Glomerular visceral epithelial cell (primary cell): ENCODE results near the gene TMEM131.
"Not testable (repeated sequence)": the region's sequence is repeated elsewhere in the genome, so short reads cannot be mapped to it uniquely, and the experiment has no call there.

Source experiments
- DNase-seq: peaks from one replicate; pipeline ENCODE4 v3.0.0-alpha.2; 2016; ENCODE audit errors: extremely low spot score

The TMEM131 gene

DNA sequence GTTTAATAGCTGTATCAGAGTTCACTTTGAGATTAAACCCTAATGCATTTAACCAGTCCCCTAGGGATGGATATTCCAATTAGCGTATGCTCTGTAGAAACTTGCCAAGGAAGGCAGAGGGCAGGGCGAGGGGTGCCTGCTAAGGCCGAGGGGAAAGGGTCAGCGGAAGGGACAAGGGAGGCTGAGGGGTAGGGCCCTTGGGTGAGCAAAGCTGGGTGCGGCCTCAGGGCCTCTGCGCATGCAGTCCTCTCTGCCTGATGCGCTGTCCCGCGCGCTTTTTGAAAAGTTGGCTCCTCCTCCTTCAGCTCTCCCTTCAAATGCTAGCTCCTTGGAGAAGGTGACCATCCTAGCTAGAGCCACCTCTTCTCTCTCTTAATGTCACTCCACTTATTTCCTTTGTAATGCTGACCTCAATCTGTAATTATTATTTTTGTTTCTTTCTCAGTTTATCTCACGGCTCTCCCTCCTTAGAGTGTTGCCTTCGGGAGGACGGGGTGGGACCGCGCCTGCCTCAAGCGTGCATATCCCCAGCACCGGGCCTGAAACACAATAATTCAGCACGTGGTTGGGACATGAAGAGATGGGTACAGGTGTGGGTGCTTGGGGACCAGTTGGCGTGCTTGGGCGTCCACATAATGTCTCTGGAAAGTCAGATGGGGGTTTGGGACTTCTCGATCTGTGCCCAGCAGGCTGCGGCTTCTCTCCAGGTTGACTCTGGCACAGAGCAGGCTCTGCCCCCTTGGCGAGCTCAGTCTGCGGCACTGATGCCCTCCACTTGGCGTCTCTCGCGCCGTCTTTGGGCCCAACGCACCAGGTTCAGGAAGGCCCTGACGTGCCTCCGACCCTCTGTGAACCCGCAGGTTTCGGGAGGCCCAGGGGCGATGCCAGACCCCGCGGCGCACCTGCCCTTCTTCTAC, 272.3 kb downstream of the TMEM131 start:
- DNase-seq: no peak

DNA sequence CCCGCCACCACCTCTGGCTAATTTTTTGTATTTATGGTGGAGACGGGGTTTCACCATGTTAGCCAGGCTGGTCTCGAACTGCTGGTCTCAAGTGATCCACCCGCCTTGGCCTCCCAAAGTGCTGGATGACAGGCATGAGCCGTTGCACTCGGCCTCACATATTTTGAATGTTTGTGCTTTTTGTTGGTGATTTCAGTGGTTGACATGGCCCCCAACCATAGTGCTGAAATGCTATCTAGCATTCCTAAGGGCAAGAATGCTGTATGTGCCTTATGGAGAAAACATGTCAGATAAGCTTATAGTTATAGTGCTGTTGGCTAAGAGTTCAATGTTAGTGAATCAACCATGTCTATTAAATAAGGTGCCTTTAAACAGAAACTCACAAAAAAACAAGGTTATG, 273.5 kb downstream of the TMEM131 start:
- no peak for DNase-seq

DNA sequence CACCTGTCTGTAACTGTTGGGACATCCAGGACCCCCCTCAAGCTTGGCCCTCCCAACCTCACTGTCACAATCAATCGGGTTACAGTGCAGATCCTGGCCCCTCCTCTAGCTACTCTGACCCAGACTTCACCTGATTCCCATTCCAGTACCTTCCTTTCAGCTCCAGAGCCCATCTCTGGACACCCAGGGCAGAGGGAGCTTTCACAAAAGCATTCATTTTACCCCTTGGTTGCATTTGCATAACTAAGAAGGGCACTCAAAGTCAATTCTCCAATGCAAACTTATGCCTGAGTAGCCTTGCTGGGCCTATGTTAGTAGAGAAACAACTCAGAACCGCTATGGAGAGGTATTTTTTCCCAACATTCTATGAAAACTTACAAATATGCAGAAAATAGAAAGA, 275.0 kb downstream of the TMEM131 start:
- DNase-seq: no peak

DNA sequence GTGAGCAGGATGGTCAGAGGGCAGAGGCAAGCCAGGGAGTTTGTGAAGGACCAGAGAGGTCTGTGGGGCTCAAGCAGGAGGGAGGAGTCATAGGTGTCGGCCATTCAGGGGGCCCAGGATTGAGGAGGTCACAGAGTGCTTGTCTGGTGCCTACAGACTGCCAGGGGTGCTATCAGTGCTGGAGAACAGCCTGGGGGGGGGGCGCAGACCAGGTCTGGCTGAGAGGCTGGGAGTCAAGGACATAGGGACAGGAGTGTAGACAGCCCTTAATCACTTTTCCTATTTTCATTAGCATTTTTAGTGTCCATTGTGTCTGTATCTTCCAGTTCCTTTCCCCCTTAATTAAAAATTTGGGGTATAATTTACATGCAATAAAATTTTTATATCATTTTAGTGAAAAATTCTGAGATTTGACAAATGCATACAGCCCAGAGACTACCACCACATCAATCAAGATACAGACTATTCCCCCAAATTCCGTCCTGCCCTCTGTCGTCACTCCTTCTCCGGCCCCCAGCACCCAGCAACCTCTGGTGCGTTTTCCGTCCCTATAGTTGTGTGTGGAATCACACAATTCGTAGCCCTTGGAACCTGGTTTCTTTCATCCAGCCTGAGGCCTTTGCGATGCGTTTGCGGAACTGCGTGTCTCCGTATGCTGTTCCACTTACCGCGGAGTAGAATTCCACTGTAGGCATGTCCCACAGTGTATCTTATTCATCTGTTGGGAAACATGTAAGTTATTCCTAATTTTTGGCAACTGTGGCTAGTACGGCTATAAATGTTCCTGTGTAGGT, 276.2 kb downstream of the TMEM131 start:
- no peak for DNase-seq

DNA sequence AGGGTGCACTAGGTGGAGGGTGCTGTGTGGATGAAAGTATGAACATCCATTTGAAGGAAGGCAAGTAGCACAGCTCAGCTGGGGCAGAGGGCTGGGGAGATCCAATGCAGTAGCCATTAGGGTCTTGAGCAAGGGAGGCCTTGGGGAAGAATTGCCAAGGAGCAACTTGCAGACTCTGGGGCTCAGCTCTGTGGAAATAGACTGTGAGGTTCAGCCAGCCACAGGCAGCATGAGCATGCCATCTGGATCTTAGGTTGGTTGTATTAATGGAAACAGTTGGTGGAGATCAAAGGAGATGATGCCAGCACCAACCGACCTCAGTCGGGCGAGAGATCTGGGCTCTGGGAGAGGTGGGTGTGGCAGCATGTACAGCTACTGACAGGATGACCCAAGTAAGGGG, 276.8 kb downstream of the TMEM131 start:
- no peak for DNase-seq

DNA sequence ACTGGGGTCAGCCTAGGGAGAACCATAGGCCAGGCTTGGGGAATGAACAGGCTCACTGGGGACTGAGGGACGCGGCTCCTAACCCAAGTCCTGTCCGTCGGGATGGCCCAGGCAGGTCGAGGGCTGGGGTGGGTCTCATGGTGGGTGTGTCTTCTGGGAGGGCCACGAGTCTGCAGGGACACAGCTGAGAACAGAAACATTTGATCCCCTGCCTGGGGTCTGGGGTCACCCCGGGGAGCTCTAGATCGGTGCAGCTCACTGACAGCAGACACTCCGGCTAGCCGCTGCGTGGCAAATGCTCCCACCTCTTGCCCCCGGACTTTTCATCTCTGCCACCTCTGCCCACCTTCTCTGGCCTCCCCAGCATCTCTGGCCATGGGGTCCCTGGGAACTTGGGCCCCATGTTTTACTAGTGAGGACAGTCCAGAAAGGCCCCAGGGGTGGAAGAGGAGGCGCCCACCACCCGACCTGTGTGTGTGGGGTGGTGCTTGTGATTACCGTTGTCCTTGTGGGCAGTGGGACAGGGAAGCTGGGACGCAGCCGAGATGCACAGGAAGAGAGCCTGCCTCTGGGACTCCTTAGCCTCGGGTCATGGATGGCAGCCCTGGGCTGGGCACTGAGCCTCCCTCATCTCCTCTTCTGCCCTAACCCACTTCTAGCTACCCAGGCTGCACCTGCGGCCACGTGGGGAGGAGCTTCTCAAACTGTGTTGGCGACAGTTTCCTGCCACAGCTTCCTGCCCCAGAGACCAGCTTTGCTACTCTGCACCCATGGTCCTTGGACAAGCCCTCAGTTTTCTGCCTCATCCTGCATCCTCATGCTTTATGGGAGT, 277.5 kb downstream of the TMEM131 start:
- no peak for DNase-seq

DNA sequence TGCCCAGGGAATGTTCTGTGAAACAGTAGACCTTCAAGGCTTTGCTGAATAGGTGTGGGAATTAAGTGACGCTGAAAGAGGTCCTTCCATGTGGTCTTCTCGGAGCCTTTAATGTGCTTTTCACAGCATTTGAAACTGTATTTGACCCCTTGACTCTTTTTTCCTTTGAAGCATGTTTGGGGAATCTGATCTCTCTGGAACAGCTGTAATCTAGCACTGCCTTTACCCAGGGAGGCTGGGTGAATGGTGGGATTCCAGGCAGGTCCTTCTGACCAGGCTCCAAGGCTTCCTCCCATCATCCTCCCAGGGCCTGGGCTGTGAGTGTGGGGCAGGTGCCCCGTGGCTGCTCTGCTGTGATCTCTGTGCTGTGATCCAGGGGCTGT, 278.1 kb downstream of the TMEM131 start:
- no peak for DNase-seq

DNA sequence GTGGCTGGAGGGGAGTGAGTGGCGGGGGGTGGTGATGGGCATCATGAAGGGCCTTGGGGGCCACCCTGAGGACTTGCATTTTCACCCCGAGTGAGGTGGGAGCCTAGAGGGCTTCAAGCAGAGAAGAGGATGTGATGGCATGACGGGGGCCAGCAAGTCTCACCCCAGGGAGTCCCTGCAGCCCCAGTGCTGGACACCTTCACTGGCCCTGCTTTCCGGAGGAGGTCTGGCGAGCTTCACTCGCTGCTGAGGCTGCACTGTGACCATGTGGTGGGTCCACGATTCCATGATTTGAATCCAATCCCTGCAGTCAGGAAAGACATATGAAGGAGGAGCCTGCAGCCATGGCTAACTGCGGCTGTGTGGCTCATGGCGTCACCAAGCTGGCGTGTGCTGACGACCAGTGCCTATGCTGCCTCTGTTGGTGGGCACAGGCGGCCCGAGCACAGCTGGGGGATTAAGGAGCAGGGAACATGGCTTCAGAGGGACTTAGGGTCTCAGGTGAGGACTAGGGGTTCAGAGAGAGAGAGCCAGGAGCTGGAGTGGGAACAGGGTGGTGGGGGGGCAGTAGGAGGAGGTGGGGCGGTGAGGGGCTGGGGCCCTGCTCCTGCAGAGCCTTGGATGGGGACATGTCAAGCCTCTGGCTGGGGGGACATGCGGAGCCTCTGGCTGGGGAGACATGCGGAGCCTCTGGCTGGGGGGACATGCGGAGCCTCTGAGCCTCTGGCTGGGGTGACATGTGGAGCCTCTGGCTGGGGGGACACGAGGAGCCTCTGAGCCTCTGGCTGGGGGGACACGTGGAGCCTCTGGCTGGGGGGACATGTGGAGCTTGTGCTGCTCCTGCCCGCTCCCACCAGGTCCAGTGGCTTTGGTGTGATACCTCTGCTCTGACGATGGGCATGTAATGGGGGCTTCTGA, 278.8 kb downstream of the TMEM131 start:
- DNase-seq: no peak

DNA sequence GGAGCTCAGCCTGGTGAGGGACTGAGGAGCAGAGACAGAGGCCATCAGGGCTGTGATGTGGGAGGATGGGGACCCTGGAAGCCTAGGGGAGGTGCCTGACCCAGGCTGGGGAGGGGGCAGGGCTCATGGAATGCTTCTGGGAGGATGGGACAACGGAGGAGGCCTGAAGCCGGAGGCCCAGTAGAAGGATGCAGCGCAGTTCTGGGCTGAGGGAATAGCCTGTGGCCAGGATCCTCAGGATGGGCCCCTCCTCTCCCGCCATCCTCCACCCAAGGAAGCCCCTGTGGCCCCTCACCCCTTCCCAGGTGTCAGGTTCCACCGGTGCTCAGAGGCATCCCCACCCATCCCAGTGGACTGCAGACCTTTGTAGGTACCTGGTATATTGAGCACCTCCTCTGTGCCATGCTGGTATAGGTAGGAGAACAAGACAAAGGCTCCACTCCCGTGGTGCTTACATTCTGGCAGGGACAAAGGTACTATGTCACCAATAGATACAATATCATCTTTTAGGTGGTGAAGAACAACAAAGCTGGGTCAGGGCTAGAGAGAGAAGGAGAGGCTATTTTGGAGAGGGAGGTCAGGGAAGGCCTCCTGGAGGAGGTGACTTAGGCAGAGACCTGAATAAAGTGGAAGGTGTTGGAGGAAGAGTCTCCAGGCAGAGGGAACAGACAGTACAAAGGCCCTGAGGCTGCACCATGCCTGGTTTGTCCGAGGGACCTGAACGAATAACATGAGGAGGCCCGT, 279.6 kb downstream of the TMEM131 start:
- no peak for DNase-seq

DNA sequence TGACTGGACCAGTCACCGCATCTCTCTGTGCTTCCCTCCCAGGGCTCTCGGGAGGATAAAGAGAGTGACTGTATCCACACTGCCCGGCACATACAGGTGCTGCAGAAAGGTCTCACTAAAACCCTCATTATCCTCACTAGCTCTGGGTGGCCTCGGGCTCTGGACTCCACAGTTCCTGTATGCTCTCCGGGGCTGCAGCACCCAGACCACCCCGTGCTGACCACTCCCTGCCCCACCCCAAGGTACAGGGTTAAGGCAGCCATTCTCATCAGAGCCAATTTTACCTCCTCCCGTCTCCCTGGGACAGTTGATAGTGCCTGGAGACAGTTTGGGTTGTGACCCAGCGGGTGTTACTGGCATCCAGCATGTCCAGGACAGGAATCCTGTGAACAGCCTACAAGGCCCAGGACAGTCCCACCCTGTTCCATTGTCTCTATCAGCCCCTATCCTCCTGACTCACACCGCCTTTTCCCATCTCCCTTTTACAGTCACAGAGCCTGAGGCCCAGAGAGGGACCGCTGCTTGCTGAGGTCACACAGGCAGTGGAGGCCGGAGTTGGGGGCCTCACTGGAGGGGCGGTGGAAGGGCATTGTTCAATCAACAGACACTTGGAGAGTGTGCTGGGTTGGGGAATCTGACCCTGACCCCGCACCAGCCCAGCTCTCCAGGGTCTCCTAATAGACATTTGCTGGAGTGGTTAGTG, 280.6 kb downstream of the TMEM131 start:
- no peak for DNase-seq

DNA sequence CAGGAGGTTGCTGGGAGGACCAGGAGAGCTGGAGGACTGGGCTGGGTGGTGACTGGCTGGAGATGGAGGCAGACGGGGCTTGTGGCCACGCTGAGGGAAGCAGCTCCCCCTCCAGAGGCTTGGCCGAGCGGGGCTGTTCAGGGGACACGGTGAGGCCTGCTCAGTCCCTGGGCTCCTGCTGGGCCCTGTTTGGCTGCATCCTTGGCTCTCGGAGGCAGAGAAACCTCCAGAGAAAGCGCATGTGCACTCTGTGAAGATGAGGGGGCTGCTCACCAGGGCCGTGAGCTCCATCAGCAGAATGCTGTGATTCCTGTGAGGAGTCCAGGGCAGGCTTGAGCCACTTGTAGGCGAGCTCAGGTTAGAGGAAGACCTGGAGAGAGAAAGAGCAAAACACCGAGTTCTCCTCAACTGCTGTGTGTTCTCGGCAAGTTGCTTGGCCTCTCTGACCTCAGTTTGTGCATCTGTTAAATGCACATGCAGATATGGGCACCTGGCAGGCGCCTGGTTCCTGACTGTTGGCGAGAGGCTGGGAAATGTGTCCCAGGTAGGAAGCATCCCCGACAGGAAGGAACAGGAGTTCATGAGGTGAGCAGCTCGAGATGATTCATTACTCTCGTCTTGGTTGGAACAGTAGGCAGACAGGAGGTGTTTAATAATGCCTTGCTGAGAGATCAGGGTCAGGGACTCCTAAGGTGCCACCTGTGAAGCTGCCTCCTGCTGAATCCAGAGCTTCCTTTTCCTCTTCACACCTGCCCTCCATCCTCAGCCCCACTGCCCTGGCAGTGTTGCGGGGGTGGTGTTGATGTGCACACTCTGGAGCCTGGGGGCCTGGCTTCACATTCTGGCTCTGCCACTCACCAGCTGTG, 281.4 kb downstream of the TMEM131 start:
- DNase-seq: no peak

DNA sequence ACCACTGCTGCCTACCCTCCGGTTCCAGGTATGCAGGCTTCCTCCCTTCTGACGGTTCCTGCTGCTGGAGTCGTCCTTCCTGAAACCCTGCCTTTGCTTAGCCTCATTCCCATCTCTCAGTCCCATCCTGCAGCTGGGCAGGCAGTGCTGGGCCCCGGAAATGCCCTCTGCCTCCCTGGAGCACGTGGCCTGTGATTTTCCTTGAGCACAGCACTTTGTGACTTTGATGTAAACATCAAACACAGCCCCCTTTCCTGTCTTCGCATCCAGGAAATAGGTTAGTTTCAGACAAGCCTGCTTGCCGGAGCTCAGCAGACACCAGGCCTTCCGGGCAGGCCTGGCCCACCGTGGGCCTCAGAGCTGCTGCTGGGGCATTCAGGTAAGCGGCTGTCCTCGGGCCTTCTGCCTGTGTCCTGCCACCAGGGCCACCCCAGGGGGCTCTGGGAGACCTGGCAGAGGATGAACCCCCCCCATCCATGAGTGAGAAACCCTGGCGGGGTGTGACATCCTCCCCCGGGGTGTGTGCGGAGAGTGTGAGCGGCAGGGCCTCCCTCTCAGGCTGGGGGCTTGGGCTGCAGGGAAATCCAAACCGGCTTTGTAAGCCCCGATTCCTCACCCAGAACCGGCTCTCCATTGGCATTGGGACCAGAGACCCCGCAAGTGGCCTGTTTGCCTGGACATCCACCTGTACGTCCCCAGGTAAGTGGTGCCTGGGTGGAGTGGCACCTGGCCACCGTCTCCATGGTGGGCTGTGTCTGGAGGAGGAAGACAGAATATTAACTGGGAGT, 282.3 kb downstream of the TMEM131 start, which contains the start of gene ZAP70:
Gene ZAP70, plus strand, starts transcription at position 281 of the 788 bp plus-strand sequence. CDS start 10,461 bp downstream, outside the sequence.
- DNase-seq: no peak

DNA sequence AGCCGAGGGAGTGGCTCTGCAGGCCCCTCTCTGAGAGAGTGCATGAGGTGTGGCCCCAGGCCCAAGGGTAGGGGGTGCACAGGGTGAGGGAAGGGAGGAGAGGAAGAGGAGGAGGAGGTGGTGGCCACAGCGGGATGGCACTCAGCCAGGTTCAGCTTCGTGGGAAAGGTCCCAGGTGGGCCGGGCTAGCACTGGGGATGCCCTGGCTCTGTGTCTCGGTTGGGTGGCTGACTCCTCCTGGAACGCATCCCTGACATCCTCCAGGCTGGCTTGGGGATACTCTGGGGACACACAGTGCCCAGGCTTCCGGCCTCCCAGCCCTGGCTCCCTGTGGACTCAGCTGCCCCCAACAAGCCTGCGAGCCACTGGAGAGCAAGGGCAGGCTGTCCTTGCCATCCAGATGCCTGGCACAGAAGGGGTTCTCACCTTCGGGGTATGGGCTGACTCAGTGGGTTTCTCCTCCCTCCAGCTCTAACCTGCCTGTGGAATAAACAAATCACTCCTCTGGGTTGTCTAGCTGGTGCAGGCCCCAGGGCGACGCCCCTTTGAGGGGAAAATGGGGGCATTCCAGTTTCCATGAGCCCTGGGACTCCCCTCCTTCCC, 283.0 kb downstream of the TMEM131 start:
- DNase-seq: no peak

DNA sequence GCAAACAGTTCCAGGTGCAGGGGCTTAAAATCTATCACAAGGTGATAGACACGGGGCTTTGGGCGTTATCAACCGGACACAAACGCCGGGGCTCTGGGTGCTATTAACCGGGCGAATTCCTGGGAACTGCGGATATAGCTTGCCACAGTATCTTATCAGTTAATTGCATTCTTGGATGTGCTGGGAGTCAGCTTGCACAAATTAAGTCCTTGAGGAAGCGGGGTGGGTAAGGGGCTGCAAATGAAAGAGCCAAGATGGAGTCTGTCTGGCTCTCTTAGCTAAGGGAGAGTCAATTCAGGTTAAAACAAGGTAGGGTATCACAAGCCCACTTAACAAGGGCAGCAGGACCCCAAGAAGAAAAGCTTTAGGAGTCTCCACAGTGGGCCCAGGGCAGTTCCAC, 283.6 kb downstream of the TMEM131 start:
- not testable (repeated sequence) for DNase-seq

DNA sequence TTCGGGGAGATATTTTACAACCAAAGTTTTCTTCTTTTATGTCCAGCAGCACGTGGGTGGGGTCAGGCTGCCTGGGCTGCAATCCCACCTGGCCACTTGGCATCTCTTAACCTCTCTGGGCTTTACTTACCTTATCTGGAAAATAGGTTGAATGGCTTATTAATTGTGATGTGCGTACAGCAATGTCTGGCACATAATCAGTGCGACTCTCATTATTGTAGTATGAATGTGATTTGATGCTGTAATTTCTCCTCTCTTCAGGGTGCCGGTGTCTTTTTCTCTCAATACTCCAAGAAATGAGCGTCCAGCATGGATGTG, 284.4 kb downstream of the TMEM131 start:
- no peak for DNase-seq

DNA sequence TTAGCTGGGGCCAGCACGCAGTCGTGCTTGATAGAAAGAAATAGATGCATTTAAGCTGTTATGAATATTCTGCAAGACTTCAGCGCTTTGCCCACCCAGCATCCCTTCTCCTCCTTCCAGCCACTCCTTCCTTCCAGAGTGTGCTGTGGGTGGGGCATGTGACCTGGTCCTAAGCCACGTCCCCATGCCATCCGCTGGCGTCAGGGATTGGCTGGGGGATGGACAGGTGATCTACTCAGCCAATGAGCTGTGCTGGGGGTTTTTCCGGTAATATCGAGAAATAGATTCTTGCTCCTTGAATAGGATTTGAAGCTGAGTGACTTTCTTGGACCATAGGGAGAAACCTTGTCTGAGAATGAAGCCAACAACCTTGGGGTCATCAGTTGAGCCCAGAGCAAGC, 287.1 kb downstream of the TMEM131 start:
- no peak for DNase-seq

DNA sequence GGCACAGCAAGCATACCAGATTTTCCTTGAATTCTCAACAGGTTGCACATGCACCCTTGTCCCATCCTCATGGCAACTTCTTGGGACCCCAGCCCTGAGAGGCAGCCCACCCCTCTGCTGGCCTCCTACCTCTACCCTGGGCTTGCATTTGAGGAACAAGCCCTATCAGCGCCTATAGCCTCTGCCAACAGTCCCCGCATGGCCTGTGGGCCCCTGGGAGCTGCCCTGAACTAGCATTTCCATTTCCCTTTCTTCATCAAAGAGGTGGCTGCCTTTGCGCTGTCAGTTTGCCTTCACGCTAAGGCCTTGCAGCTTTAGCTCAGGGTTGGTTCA, 287.7 kb downstream of the TMEM131 start:
- DNase-seq: no peak
